ENCODE measurements around the gene FADS2.
A peak's percentile ranks its signal among the peaks of the same experiment; 100 is the strongest.

DNA sequence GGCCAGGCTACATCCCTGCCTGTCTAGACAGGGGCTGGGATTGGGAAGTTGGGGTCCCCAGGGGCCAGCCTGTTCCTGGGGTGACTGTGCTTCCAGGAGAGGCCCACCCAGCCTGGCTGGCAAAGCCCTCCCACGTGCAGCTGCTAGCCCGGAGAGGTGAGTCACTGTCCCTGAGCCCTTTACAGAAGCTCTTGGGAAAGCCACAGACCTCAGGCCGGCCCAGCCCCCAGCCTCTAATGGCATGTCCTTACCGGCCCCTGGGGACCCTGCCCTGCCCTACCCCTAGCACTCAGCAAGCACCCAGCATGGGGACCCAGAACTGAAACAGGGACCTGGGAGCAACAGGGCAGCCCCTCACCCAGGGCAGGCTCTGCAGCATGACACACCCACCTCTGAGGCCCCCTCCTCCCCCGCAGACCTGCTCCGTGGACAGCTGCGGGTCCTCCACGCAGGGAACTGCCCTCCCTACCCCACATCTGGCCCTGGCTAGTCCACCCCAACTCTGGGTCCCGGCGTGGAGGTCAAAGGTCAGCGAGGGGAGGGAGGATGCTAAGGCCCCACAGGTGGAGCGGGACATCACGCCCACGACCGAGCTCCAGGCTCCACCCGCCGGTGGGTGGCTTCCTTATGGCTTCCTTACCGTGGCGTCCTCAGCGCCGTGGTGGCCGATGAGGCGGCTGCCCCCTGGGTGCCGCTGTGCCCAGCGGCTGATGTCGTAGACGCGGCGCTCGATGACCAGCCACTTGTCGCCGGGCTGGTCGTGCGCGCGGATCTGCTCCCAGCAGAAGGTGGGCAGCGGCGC is 62.6 kb downstream of the FADS2 start:
- TF ChIP-seq, protein P1, sequence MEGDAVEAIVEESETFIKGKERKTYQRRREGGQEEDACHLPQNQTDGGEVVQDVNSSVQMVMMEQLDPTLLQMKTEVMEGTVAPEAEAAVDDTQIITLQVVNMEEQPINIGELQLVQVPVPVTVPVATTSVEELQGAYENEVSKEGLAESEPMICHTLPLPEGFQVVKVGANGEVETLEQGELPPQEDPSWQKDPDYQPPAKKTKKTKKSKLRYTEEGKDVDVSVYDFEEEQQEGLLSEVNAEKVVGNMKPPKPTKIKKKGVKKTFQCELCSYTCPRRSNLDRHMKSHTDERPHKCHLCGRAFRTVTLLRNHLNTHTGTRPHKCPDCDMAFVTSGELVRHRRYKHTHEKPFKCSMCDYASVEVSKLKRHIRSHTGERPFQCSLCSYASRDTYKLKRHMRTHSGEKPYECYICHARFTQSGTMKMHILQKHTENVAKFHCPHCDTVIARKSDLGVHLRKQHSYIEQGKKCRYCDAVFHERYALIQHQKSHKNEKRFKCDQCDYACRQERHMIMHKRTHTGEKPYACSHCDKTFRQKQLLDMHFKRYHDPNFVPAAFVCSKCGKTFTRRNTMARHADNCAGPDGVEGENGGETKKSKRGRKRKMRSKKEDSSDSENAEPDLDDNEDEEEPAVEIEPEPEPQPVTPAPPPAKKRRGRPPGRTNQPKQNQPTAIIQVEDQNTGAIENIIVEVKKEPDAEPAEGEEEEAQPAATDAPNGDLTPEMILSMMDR (conservative IDR thresholded peaks at IDR 0.05; ENCODE audit: low read length): 0 out of 2 replicates have a peak, but pooled peaks have one; percentile 19
- TF ChIP-seq EZH2phosphoT487 (IDR thresholded peaks at IDR 0.05; ENCODE audit: borderline replicate concordance, low read depth, low read length): no peak

Data from OCI-LY7 (cell line).